Activated CD4-positive, alpha-beta T cell treated with anti-CD3 and anti-CD28 coated beads, Interleukin-2, amount 10 ng/mL, durations not matched to agents 24 days and 14 days (primary cell): Measurements from ENCODE around the gene TP53I13. TPM values are rescaled to one million over a fixed set of nuclear protein-coding genes. Genes with fewer than 3 reads are reported as not detected.

Source experiments
- DNase-seq: peaks from one replicate; pipeline ENCODE4 v3.0.0; 2022
- H3K27ac Mint-ChIP-seq: one replicate; pipeline ENCODE4 v1.8.0; 2022; ENCODE audit warnings: mild to moderate bottlenecking, mixed read lengths
- H3K27me3 Mint-ChIP-seq: one replicate; pipeline ENCODE4 v1.8.0; 2022; ENCODE audit warnings: mixed read lengths
- H3K36me3 Mint-ChIP-seq: one replicate; pipeline ENCODE4 v1.8.0; 2022; ENCODE audit warnings: low read depth, mild to moderate bottlenecking, mixed read lengths
- H3K4me1 Mint-ChIP-seq: one replicate; pipeline ENCODE4 v1.8.0; 2021; ENCODE audit warnings: mixed read lengths
- H3K4me3 Mint-ChIP-seq: one replicate; pipeline ENCODE4 v1.8.0; 2022; ENCODE audit warnings: mild to moderate bottlenecking, moderate library complexity, mixed read lengths
- H3K9me3 Mint-ChIP-seq: one replicate; pipeline ENCODE4 v1.8.0; 2021; ENCODE audit warnings: mixed read lengths
- intact Hi-C: fragments of 100-400 bp; cut with micrococcal nuclease; formaldehyde crosslinking; loops from one replicate; pipeline ENCODE4 v1.15.1; 2023
- total RNA-seq: library from RNA; stranded (reverse); gene quantifications from 2 replicates; pipeline ENCODE4 v1.2.3, GENCODE V29; 2022

Gene TP53I13
- total RNA-seq, 1 donor from 2014 or later = 77.9 TPM

DNA sequence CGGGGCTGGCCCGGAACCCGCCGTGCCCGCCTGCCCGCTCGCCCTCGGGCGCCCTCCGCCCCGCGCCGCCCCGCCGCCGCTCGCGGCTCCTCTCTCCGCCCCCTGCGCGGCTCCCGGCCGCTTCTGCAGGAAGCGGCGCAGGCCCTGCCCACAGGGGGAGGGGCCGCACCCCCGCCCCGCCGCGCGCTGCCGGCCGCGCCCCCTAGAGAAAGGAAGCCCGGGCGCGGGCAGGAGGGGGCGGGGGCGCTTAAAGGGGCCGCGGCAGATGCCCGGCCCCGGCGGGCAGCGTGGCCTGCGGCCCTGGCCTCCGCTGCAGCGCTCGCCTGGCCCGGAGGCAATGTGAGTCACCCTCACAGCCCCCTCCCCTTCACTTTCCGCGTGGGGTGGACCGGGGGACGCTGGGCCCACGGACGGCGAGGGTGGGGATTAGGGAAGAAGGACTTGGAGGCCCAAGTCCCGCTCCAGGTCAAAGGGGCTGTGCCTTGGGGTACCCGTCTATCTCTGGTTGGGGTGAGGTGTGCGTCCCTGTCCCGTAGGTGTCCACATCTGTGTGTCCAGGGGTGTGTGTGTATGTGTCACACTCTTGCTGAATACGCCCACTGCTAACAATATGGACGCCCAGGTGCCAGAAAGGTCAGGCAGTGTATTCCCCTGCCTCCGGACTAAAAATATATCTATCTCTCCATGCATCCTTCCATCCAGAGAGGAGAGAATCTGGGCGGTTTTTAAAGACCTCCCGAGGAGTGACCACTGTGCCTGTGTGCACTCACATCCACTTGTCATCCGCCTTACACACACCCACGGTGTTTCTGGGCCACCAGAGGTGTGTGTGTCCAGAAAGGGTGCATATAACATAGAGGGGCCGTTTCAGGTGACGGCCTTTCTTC is 21.3 kb downstream of the TP53I13 start, which contains the start of gene GIT1:
Gene GIT1 (minus strand): TSS at position 125 of the 887 bp plus-strand sequence. CDS start 270 bp downstream, outside the sequence.
- Mint-ChIP-seq H3K36me3 (peaks cover 2% of the 10 kb centered on the region), H3K4me3 (peak within 1 kb of the TSS; percentile 92), H3K27me3 (no peaks in the 10 kb centered on the region), H3K9me3 (no peaks in the 10 kb centered on the region), H3K4me1 (peaks cover 52% of the 10 kb centered on the region), H3K27ac (peak within 1 kb of the TSS; percentile 95)
- DNase-seq = peak; percentile 96
- intact Hi-C loops = loop anchor here (1.0 kb wide), 1 partner anchor 21 kb away; the partner anchor contains the start of gene TP53I13

GRCh38 chr17:29590411-29591145 is 22.1 kb downstream of the TP53I13 start:
- H3K4me3 Mint-ChIP-seq = peak overlapping the region; percentile 92
- no peak for DNase-seq
- intact Hi-C loops = loop anchor here (1.0 kb wide), 3 partner anchors 10 to 200 kb away; partner anchors contain the start of gene TAOK1
- peak overlapping the region; percentile 95 for H3K27ac Mint-ChIP-seq
- no peaks in the 10 kb centered on the region for H3K9me3 Mint-ChIP-seq
- peaks cover 46% of the 10 kb centered on the region for H3K4me1 Mint-ChIP-seq
- no peaks in the 10 kb centered on the region for H3K27me3 Mint-ChIP-seq
- peaks cover 2% of the 10 kb centered on the region for H3K36me3 Mint-ChIP-seq

DNA sequence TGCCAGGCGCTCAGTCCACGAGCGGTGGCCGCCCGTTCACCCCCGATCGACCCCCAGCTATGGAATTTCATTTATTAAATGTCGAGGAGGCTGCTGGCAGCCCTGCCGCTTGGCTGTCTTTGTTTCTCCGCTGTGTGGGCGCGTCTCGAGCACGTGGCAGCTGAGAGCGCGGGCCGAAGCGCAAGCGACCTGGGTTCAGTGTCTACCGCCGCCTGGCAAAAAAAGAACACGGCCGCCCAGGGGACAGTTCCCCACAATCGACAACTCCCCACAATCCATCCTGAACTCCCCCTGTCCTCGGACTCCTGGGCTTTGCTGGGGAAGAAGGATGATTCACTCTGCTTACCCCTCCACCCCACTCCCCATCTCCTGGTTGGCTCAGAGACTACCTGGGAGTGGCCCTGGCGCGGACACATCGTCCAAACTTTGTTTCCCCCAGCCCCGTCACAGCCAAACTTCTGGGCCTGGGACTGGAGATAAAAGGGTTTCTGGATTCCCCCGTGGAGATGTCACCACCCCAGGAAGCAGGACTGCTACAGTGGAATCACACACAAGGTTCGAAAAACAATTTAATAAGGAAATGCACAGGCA is 22.7 kb downstream of the TP53I13 start:
- H3K27me3 Mint-ChIP-seq = no peaks in the 10 kb centered on the region
- peak overlapping the region; percentile 92 for H3K4me3 Mint-ChIP-seq
- no peaks in the 10 kb centered on the region for H3K9me3 Mint-ChIP-seq
- DNase-seq = peak; percentile 75
- peak overlapping the region; percentile 86 for H3K27ac Mint-ChIP-seq
- intact Hi-C loops = loop anchor here (1.0 kb wide), 3 partner anchors 11 to 201 kb away; partner anchors contain the start of gene TAOK1
- peaks cover 44% of the 10 kb centered on the region for H3K4me1 Mint-ChIP-seq
- H3K36me3 Mint-ChIP-seq = peaks cover 2% of the 10 kb centered on the region

DNA sequence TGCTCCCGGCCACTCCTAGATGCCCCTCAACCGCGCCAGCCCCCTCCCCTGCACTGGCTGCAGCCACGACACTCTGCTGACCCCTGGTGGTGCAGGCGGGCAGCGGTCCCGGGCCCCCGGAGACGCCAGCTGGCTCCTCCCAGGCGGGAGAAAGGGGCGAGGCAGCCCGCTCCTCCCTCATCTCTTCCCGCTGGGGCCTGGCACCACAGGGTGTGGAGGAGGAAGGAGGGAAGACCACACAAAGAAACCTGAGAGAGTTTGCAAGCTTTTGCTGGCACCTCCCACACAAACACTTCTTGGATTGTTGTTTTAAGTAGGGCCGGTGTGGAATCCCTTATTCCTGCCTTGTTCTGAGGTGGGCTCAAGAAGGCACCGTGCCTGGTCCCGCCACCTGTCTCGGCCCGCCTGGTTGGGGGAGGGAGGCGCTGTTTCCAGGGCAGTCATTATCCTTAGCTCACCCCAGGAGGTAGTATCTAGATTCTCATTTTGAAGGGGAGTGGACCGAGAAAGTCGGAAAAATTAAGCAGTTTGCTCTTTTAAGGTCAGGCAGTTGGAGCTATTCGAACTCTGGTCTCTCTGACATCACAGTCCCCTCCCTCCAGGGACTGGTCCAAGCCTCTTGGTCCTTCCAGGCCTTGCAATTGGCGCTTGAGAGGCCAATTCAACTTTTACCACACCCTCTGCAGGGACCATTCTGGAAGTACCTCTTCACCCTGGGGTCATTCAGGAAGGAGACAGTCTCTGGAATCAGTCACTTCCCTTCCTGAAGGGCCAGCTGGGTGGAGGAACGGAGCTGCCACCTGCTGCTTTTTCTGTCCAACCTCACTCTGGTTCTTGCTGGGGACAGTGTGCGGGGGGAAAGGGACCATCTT is 23.5 kb downstream of the TP53I13 start:
- peaks cover 39% of the 10 kb centered on the region for H3K4me1 Mint-ChIP-seq
- no peaks in the 10 kb centered on the region for H3K27me3 Mint-ChIP-seq
- H3K36me3 Mint-ChIP-seq = peaks cover 2% of the 10 kb centered on the region
- peak overlapping the region; percentile 92 for H3K4me3 Mint-ChIP-seq
- H3K27ac Mint-ChIP-seq = peak overlapping the region; percentile 86
- peak; percentile 95 for DNase-seq
- no peaks in the 10 kb centered on the region for H3K9me3 Mint-ChIP-seq
- intact Hi-C loops = loop anchor here (1.0 kb wide), 3 partner anchors 12 to 202 kb away; partner anchors contain the start of gene TAOK1

GRCh38 chr17:29592850-29593551 is 24.5 kb downstream of the TP53I13 start, which contains the start of gene ANKRD13B:
TSS of gene ANKRD13B (plus strand) at chr17:29593132. CDS start at chr17:29593622, 490 bp downstream.
- H3K27me3 Mint-ChIP-seq = no peaks in the 10 kb centered on the region
- peak within 1 kb of the TSS; percentile 86 for H3K27ac Mint-ChIP-seq
- peak; percentile 83 for DNase-seq
- peak within 1 kb of the TSS; percentile 92 for H3K4me3 Mint-ChIP-seq
- no peaks in the 10 kb centered on the region for H3K9me3 Mint-ChIP-seq
- intact Hi-C loops = no loop called here
- peaks cover 31% of the 10 kb centered on the region for H3K4me1 Mint-ChIP-seq
- H3K36me3 Mint-ChIP-seq = peaks cover 2% of the 10 kb centered on the region

DNA sequence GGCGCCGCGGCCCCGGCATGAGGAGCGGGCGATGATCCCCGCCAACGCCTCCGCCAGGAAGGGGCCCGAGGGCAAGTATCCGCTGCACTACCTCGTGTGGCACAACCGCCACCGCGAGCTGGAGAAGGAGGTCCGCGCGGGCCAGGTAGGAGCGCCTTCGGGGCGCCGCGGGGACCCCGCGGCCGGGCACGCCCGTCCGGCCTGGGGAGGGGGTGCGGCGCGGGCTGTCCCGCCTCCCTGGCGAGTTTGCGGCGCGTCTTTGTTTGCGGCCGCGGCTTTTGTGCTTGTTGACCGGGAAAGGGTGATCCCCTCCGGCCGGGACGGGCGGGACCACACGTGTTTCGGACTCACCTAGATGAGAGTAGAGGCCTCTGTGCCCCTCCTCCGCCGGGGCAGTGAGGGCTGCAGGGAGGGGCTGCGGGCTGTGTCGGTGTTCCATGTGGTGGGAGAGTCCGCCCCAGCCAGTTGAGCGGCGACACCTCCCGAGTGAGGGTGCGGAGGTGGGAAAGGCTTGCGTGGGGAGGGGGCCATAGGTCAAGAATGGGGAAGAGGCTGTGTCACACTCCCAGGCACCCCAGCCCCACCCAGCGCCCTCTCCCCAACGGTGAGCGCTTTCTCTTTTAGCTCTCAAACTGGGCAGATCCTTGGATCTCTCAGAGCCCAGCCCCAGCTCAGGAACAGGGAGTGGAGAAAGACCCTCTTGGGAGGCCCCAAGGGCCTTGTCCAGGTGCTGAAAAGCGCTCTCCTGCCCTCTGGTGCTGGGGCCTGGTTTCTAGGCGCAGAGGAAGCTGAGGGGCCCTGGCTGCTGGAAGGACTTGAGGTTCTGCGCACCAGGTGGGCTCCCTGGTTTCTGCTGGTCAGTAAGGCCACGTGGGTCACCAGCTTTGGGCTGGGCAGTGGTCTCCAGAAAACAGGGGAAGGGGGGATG is 25.4 kb downstream of the TP53I13 start:
- Mint-ChIP-seq H3K9me3 (no peaks in the 10 kb centered on the region), H3K27me3 (no peaks in the 10 kb centered on the region), H3K27ac (peak overlapping the region; percentile 37), H3K4me3 (peak overlapping the region; percentile 83), H3K36me3 (no peaks in the 10 kb centered on the region), H3K4me1 (peaks cover 28% of the 10 kb centered on the region)
- intact Hi-C loops = no loop called here
- peak; percentile 79 for DNase-seq

DNA sequence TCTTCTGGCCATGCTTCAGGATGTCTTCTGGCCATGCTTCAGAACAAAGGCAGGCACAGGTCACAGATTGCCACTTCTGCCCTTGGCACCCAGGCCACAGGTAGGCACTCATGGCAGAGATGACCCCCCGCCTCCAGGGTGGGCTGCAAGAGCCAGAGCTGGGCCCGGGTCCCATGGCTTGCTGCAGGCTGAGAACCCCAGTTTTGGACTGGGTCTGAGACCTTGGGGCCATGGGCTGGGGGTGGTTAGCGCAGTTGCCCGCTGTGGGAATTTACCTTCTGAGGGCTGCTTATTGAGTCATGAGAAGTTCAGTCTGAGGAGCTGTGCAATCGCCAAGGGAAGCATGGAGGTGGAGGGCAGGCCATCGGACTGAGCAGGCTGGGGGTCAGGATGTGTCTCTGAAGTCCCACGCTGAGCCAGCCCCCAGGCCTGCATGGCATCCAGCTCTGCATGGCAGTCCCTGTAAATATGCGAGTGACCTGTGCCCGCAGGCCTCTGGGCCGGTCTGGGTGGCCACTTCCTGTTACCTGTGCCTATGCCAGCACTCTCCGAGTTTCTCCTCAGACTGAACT is 26.1 kb downstream of the TP53I13 start:
- Mint-ChIP-seq H3K27me3 (no peaks in the 10 kb centered on the region), H3K9me3 (no peaks in the 10 kb centered on the region), H3K36me3 (no peaks in the 10 kb centered on the region), H3K27ac (no peak overlapping the region), H3K4me3 (peak overlapping the region; percentile 83), H3K4me1 (peaks cover 28% of the 10 kb centered on the region)
- intact Hi-C loops = no loop called here
- no peak for DNase-seq

GRCh38 chr17:29595107-29595942 is 26.8 kb downstream of the TP53I13 start:
- Mint-ChIP-seq H3K4me1 (peaks cover 23% of the 10 kb centered on the region), H3K36me3 (no peaks in the 10 kb centered on the region), H3K27ac (no peak overlapping the region), H3K4me3 (peak overlapping the region; percentile 30), H3K27me3 (no peaks in the 10 kb centered on the region), H3K9me3 (no peaks in the 10 kb centered on the region)
- intact Hi-C loops = no loop called here
- no peak for DNase-seq

GRCh38 chr17:29595943-29596774 is 27.7 kb downstream of the TP53I13 start:
- intact Hi-C loops = no loop called here

GRCh38 chr17:29596811-29597210 is 28.3 kb downstream of the TP53I13 start:
- intact Hi-C loops = no loop called here

More at GRCh38 chr17:29595943-29596774, 27.7 kb downstream of the TP53I13 start:
- no peak overlapping the region for H3K4me3 Mint-ChIP-seq
- H3K9me3 Mint-ChIP-seq = no peaks in the 10 kb centered on the region
- H3K27ac Mint-ChIP-seq = no peak overlapping the region
- no peaks in the 10 kb centered on the region for H3K36me3 Mint-ChIP-seq
- H3K27me3 Mint-ChIP-seq = no peaks in the 10 kb centered on the region
- H3K4me1 Mint-ChIP-seq = peaks cover 16% of the 10 kb centered on the region
- DNase-seq = no peak

More at GRCh38 chr17:29596811-29597210, 28.3 kb downstream of the TP53I13 start:
- peaks cover 11% of the 10 kb centered on the region for H3K4me1 Mint-ChIP-seq
- no peak overlapping the region for H3K4me3 Mint-ChIP-seq
- no peaks in the 10 kb centered on the region for H3K9me3 Mint-ChIP-seq
- no peaks in the 10 kb centered on the region for H3K36me3 Mint-ChIP-seq
- no peak for DNase-seq
- no peak overlapping the region for H3K27ac Mint-ChIP-seq
- H3K27me3 Mint-ChIP-seq = no peaks in the 10 kb centered on the region
